HG03521 (cell line): Measurements from ENCODE around the gene TCAP.

Source experiments
- ATAC-seq: cut with Tn5 transposase; IDR thresholded peaks from one replicate; pipeline ENCODE4 v1.9.1; 2021; ENCODE audit warnings: mild to moderate bottlenecking, moderate library complexity; ENCODE audit not compliant: unreplicated experiment

TCAP gene

GRCh38 chr17:39666231-39666600 is 1.1 kb downstream of the TCAP start:
- ATAC-seq = no peak

- ATAC-seq = no peak
These were observed 1.6 kb downstream of the TCAP start for GRCh38 chr17:39666601-39667261.

- no peak for ATAC-seq
These were observed 2.3 kb downstream of the TCAP start for GRCh38 chr17:39667262-39667944.

- ATAC-seq = no peak
These were observed 3.1 kb downstream of the TCAP start, which contains the start of gene PNMT for GRCh38 chr17:39667945-39668924. Gene PNMT (plus strand): TSS chr17:39668453. CDS start chr17:39668476, 23 bp downstream.

- ATAC-seq = no peak
These were observed 5.0 kb downstream of the TCAP start for GRCh38 chr17:39669897-39670735.

- ATAC-seq = no peak
These were observed 5.6 kb downstream of the TCAP start for GRCh38 chr17:39670746-39671145.

- no peak for ATAC-seq
These were observed 6.7 kb downstream of the TCAP start for GRCh38 chr17:39671651-39672521.

- ATAC-seq = no peak
These were observed 7.6 kb downstream of the TCAP start for GRCh38 chr17:39672522-39673334.

- no peak for ATAC-seq
These were observed 8.4 kb downstream of the TCAP start for GRCh38 chr17:39673335-39674081.

- ATAC-seq = no peak
These were observed 9.0 kb downstream of the TCAP start for GRCh38 chr17:39674179-39674578.

- ATAC-seq = no peak
These were observed 9.7 kb downstream of the TCAP start for GRCh38 chr17:39674702-39675389.

- ATAC-seq = no peak
These were observed 10.4 kb downstream of the TCAP start for GRCh38 chr17:39675390-39676082.

GRCh38 chr17:39676198-39676819 is 11.2 kb downstream of the TCAP start:
- no peak for ATAC-seq

GRCh38 chr17:39677072-39677471 is 11.9 kb downstream of the TCAP start:
- no peak for ATAC-seq

- ATAC-seq = no peak
These were observed 12.6 kb downstream of the TCAP start for GRCh38 chr17:39677542-39678339.
